GM23338 (cell line): ENCODE data around the gene PERCC1.

ENCODE experiments used
- CTCF ChIP-seq, 2 experiments: fragments of 200-600 bp in 1 of 2; sonication (generic) in 1 of 2; conservative IDR thresholded peaks; 2 replicates each; pipeline versions ENCODE4 v1.5.1 to v1.6.1; 2016 to 2017; ENCODE audit warnings: antibody characterized with exemption in 2 of 2, low read depth in 2 of 2, mild to moderate bottlenecking in 2 of 2, moderate library complexity in 1 of 2
- ETS1 ChIP-seq: IDR thresholded peaks from 2 replicates; pipeline ENCODE4 v1.6.1; 2016; ENCODE audit warnings: antibody characterized with exemption
- EZH2phosphoT487 ChIP-seq: fragments of 200-600 bp; sonication (generic); IDR thresholded peaks from one replicate; pipeline ENCODE4 v1.8.1; 2018; ENCODE audit warnings: antibody characterized with exemption; ENCODE audit not compliant: unreplicated experiment
- JUNB ChIP-seq: IDR thresholded peaks from one replicate; pipeline ENCODE4 v1.6.1; 2016; ENCODE audit warnings: antibody characterized with exemption; ENCODE audit not compliant: unreplicated experiment

GRCh38 chr16:1398351-1398750, 32.5 kb upstream of the PERCC1 start:
- TF ChIP-seq EZH2phosphoT487 (no peak), ETS1 (no peak), CTCF (conservative IDR thresholded peaks at IDR 0.05; ENCODE audit: low read depth in 2 of 2) (no peak), JUNB (no peak)
